K562 (cell line): ENCODE data around the gene VPS13D. TPM values are rescaled to one million over a fixed set of nuclear protein-coding genes. Genes with fewer than 3 reads are reported as not detected.
A peak's percentile ranks its signal among the peaks of the same experiment; 100 is the strongest.

Experiments
- ADNP ChIP-seq: fragments of 200-800 bp; sonication (Bioruptor generic); IDR thresholded peaks from 2 replicates; pipeline ENCODE4 v1.6.1; 2016; ENCODE audit warnings: missing genetic modification characterization, missing compliant biosample characterization
- ARID2 ChIP-seq: fragments of 450-650 bp; IDR thresholded peaks from 2 replicates; pipeline ENCODE4 v1.6.1; 2017; ENCODE audit warnings: antibody characterized with exemption, mild to moderate bottlenecking
- ATF6 ChIP-seq: sonication (generic); formaldehyde crosslinking; IDR thresholded peaks from 2 replicates; pipeline ENCODE4 v1.4.0; 2020; ENCODE audit warnings: mild to moderate bottlenecking, missing genetic modification reagents
- CAMTA2 ChIP-seq: fragments of 250-450 bp; sonication (Bioruptor Pico); conservative IDR thresholded peaks from 2 replicates; pipeline ENCODE4 v1.5.1; 2022
- CCNT2 ChIP-seq: IDR thresholded peaks from 2 replicates; pipeline ENCODE4 v1.6.1; 2011; ENCODE audit warnings: borderline replicate concordance, low read depth, mild to moderate bottlenecking, moderate library complexity, mixed read lengths, low read length; ENCODE audit not compliant: insufficient read length; ENCODE audit errors: extremely low read depth
- E2F5 ChIP-seq: sonication (generic); formaldehyde crosslinking; IDR thresholded peaks from 2 replicates; pipeline ENCODE4 v1.8.0; 2022; ENCODE audit warnings: mild to moderate bottlenecking, missing genetic modification reagents
- ELF1 ChIP-seq: fragments of 200-800 bp; sonication (Bioruptor generic); IDR thresholded peaks from 2 replicates; pipeline ENCODE4 v1.6.1; 2016; ENCODE audit warnings: missing genetic modification characterization, missing compliant biosample characterization
- HBP1 ChIP-seq: fragments of 450-650 bp; formaldehyde crosslinking; IDR thresholded peaks from 2 replicates; pipeline ENCODE4 v1.4.0; 2022; ENCODE audit warnings: missing genetic modification characterization
- HDAC1 ChIP-seq, 2 experiments: fragments of 450-650 bp; IDR thresholded peaks; 2 replicates each; pipeline ENCODE4 v1.6.1; 2016 to 2017; ENCODE audit warnings: inconsistent platforms in 1 of 2, mild to moderate bottlenecking in 1 of 2, moderate library complexity in 1 of 2
- NFXL1 ChIP-seq: fragments of 450-650 bp; formaldehyde crosslinking; IDR thresholded peaks from 2 replicates; pipeline ENCODE4 v1.4.0; 2021; ENCODE audit warnings: mild to moderate bottlenecking
- PHF8 ChIP-seq: fragments of 200-600 bp; sonication (generic); IDR thresholded peaks from 2 replicates; pipeline ENCODE4 v1.6.1; 2012; ENCODE audit warnings: mixed run types, mild to moderate bottlenecking, inconsistent platforms, low read length, moderate library complexity, borderline replicate concordance
- RBM25 ChIP-seq: fragments of 200-400 bp; formaldehyde crosslinking; IDR thresholded peaks from 2 replicates; pipeline ENCODE4 v1.6.1; 2018; ENCODE audit warnings: low read length, low read depth, moderate library complexity; ENCODE audit not compliant: severe bottlenecking
- SP2 ChIP-seq: IDR thresholded peaks from 2 replicates; pipeline ENCODE4 v1.6.1; 2011; ENCODE audit warnings: mild to moderate bottlenecking, low read depth, low read length, moderate library complexity; ENCODE audit not compliant: poor library complexity, severe bottlenecking; ENCODE audit errors: extremely low read depth
- SRSF7 ChIP-seq: fragments of 200-400 bp; formaldehyde crosslinking; optimal IDR thresholded peaks from 2 replicates; pipeline ENCODE3; 2017; ENCODE audit warnings: mild to moderate bottlenecking, low read depth, low read length
- ZBTB33 ChIP-seq: sonication (generic); formaldehyde crosslinking; IDR thresholded peaks from 2 replicates; pipeline ENCODE4 v1.8.1; 2023; ENCODE audit warnings: mild to moderate bottlenecking, missing genetic modification reagents
- ZBTB43 ChIP-seq: sonication (generic); formaldehyde crosslinking; IDR thresholded peaks from 2 replicates; pipeline ENCODE4 v1.8.0; 2023; ENCODE audit warnings: mild to moderate bottlenecking, missing genetic modification reagents
- ZNF134 ChIP-seq: fragments of 250-450 bp; sonication (Bioruptor Pico); conservative IDR thresholded peaks from 2 replicates; pipeline ENCODE4 v1.4.0; 2020
- polyA plus RNA-seq, 8 experiments: library from polyadenylated mRNA; depleted of rRNA in 4 of 8; stranded (reverse) in 5 of 8; unstranded in 3 of 8; fragments of >200 nt; fragmentation: Nextera tagmentation in 2 of 8; fragmentation: Illumina TruSeq in 1 of 8; extraction: Ambion mirVana in 2 of 8; extraction: Trizol in 1 of 8; gene quantifications; 2 replicates each; pipeline versions ENCODE4 v1.2.1 to v1.2.3, GENCODE V29; 2011 to 2014; ENCODE audit warnings: inconsistent platforms in 1 of 8, missing spikeins in 1 of 8
- total RNA-seq, 7 experiments: library from RNA; depleted of rRNA in 6 of 7; stranded (reverse); fragments of >200 nt in 6 of 7; fragmentation: Illumina TruSeq in 2 of 7; extraction: Trizol in 2 of 7; gene quantifications; 2 replicates each; pipeline versions ENCODE4 v1.2.1 to v1.2.3, GENCODE V29; 2011 to 2021; ENCODE audit warnings: low replicate concordance in 1 of 7

Gene VPS13D
- total and polyA plus RNA-seq, 9 of the 15 experiments (the other 6 are each of a cell fraction or from before 2014, with no cell fraction given) = 6.1 to 51.5 (median 38.5) TPM

GRCh38 chr1:12441414-12442105 lies 211.7 kb downstream of the VPS13D start (continued):
- TF ChIP-seq ATF6 (CRISPR knock-in tag) (no peak), RBM25 (no peak), ARID2 (no peak; the same call in 1 of the 2 replicates), CAMTA2 (no peak), HDAC1 (IDR thresholded peaks at IDR 0.05) (peak in 1 of 2 experiments; percentile 83; a peak in 2 of 4 replicates), E2F5 (CRISPR knock-in tag) (no peak), SRSF7 (no peak), NFXL1 (no peak), ADNP (no peak), CCNT2 (peak; percentile 66), SP2 (no peak), HBP1 (CRISPR knock-in tag) (no peak), ZNF134 (CRISPR knock-in tag) (no peak), ELF1 (tag) (no peak), ZBTB43 (CRISPR knock-in tag) (no peak), PHF8 (no peak), ZBTB33 (no peak)
